ENCODE measurements around the gene MICU1. TPM values are rescaled to one million over a fixed set of nuclear protein-coding genes. Genes with fewer than 3 reads are reported as not detected.

Gene MICU1
- total and polyA plus RNA-seq, 2 experiments from 2014 or later: 27.5 to 52.3 TPM

GRCh38 chr10:72353028-72353964 is 272.6 kb downstream of the MICU1 start:
- TF ChIP-seq JUNB (IDR thresholded peaks at IDR 0.05; ENCODE audit: unreplicated experiment): no peak
- no peak for TF ChIP-seq ZNF114 (CRISPR knock-in tag; IDR thresholded peaks at IDR 0.05)
- TF ChIP-seq ZNF462 (CRISPR knock-in tag; IDR thresholded peaks at IDR 0.05): no peak
- no peak for TF ChIP-seq CTCF (conservative IDR thresholded peaks at IDR 0.05; ENCODE audit: low read depth in 2 of 2)
- no peak for TF ChIP-seq STAT1 (IDR thresholded peaks at IDR 0.05; ENCODE audit: unreplicated experiment)
- no peak for TF ChIP-seq EZH2phosphoT487 (IDR thresholded peaks at IDR 0.05; ENCODE audit: unreplicated experiment)
- TF ChIP-seq REST (IDR thresholded peaks at IDR 0.05; ENCODE audit: unreplicated experiment): no peak
- TF ChIP-seq ETS1 (IDR thresholded peaks at IDR 0.05): no peak
- TF ChIP-seq EZH2 (IDR thresholded peaks at IDR 0.05; ENCODE audit: low read depth, unreplicated experiment): no peak
- no peak for TF ChIP-seq ZNF331 (CRISPR knock-in tag; IDR thresholded peaks at IDR 0.05; ENCODE audit: low read depth)
- TF ChIP-seq CREB1 (CRISPR knock-in tag; IDR thresholded peaks at IDR 0.05; ENCODE audit: low read depth): no peak
- TF ChIP-seq POLR2AphosphoS5 (IDR thresholded peaks at IDR 0.05; ENCODE audit: low read depth): no peak
- Mint-ChIP-seq H3K4me1 (peaks cover 30% of the 10 kb centered on the region), H3K27me3 (ENCODE audit: insufficient read depth, low read depth, poor library complexity) (peaks cover 10% of the 10 kb centered on the region), H3K36me3 (ENCODE audit: low read depth) (peaks cover 6% of the 10 kb centered on the region; the same call in 1 of the 3 replicates), H3K4me3 (peak overlapping the region; percentile 96), H3K27ac (peak overlapping the region; percentile 99), H3K9me3 (no peaks in the 10 kb centered on the region)
- no peaks in the 10 kb centered on the region for H3K27me3 ChIP-seq (ENCODE audit: insufficient read depth)
- H3K4me1 ChIP-seq (ENCODE audit: insufficient read depth): peaks cover 12% of the 10 kb centered on the region; the same call in 1 of the 2 replicates
- H3K79me2 ChIP-seq (replicated peaks; ENCODE audit: insufficient read depth): peaks cover 40% of the 10 kb centered on the region
- DNase-seq (ENCODE audit: low spot score) (peak; percentile 58), ATAC-seq (peak; percentile 10)
- peak overlapping the region; percentile 98 for H3K4me2 ChIP-seq
- peaks cover 4% of the 10 kb centered on the region for H3F3A ChIP-seq (replicated peaks; ENCODE audit: low read depth)
- H3K27ac ChIP-seq (ENCODE audit: low read depth): peak overlapping the region; percentile 100
- H3K36me3 ChIP-seq (ENCODE audit: insufficient read depth): no peaks in the 10 kb centered on the region
- 0 out of 2 replicates have a peak, but pooled peaks cover 2% of the 10 kb centered on the region for H4K20me1 ChIP-seq (replicated peaks; ENCODE audit: insufficient read depth)
- no peaks in the 10 kb centered on the region for H3K9me2 ChIP-seq (ENCODE audit: insufficient read depth)
- H3K4me3 ChIP-seq: peak overlapping the region; percentile 90
- no peak overlapping the region for H2AFZ ChIP-seq

All from GM23338 (cell line).